Pancreas (tissue), 10 donors: ENCODE measurements around the gene STAT4. TPM values are rescaled to one million over a fixed set of nuclear protein-coding genes. Genes with fewer than 3 reads are reported as not detected.

ENCODE experiments used
- ATAC-seq, 4 donors: fragments of 200-7000 bp; cut with Tn5 transposase; one replicate each; pipeline versions ENCODE4 v1.8.0 to v1.9.1; 2020; ENCODE audit warnings: mild to moderate bottlenecking in 4 of 4, moderate library complexity in 4 of 4
- DNase-seq, 6 donors: peaks; one replicate each; pipeline ENCODE4 v3.0.0-alpha.2; 2020
- FAIRE-seq: peaks from 2 replicates; lab custom pipeline; 2012; peaks lifted over from hg19 to GRCh38; lab: Jason Lieb, UNC
- H3K27ac ChIP-seq, 4 donors: fragments of 200-600 bp; sonication (generic); 1 replicate in 3 of 4; 2 replicates in 1 of 4; pipeline versions ENCODE4 v1.5.0 to v1.8.0; 2020
- H3K27me3 ChIP-seq, 4 donors: fragments of 200-600 bp; one replicate each; pipeline ENCODE4 v1.8.0; 2021
- H3K36me3 ChIP-seq, 3 donors: fragments of 200-600 bp; sonication (generic) in 1 of 3; one replicate each; pipeline versions ENCODE4 v1.5.0 to v1.8.0; 2020 to 2021
- H3K4me1 ChIP-seq, 3 donors: fragments of 200-600 bp; one replicate each; pipeline ENCODE4 v1.8.0; 2021
- H3K4me3 ChIP-seq, 4 donors: fragments of 200-600 bp; sonication (generic) in 2 of 4; one replicate each; pipeline versions ENCODE4 v1.5.0 to v1.8.0; 2020 to 2021
- H3K9me3 ChIP-seq, 4 donors: fragments of 200-600 bp; one replicate each; pipeline ENCODE4 v1.8.0; 2021
- WGBS, 2 donors: extraction: QIAGEN DNeasy Blood & Tissue Kit; methylation state at CpG; one replicate each; pipeline ENCODE4 v1.1.7; 2013; 5-methylcytosine and 5-hydroxymethylcytosine counted together
- intact Hi-C, 3 donors: fragments of 100-400 bp; cut with DNase I; formaldehyde crosslinking; loops; one replicate each; pipeline versions ENCODE4 v1.11.1 to v1.14.2; 2022
- polyA plus RNA-seq, 2 donors: library from polyadenylated mRNA; stranded (reverse); fragments of 200-250 nt; gene quantifications; one replicate each; pipeline ENCODE4 v1.2.3, GENCODE V29; 2013
- total RNA-seq, 6 donors: library from RNA; stranded (reverse); fragmentation: NEBNext Ultra II Directional in 4 of 6; extraction: Animal tissue kit (Norgen Biotek cat#: 25700) in 4 of 6; gene quantifications; one replicate each; pipeline versions ENCODE4 v1.2.1 to v1.2.4, GENCODE V29; 2021 to 2023
- TF ChIP-seq, protein P1 (sequence below), 4 donors: fragments of 200-600 bp; sonication (generic) in 3 of 4; IDR thresholded peaks; one replicate each; pipeline versions ENCODE4 v1.5.0 to v1.8.0; 2021; ENCODE audit warnings: antibody characterized with exemption in 4 of 4
- donor health status: healthy with polysubstance abuse.
- donor health status: DM: no; HTN: no; CAD: no; lungs with moderate emphysema.
- donor health status: DM: no; HTN: no; CAD: no.
- donor health status: control.
- donor health status: control.
- donor health status: Bipolar disorder and iron deficiency.
- donor health status: DM: yes; HTN: yes; CAD: no.
- donor health status: DM: no; HTN: no; CAD: no.
- donor health status: DM: no; HTN: no; CAD: no.
- donor health status: DM: yes; HTN: yes; CAD: no.

The STAT4 gene
- total and polyA plus RNA-seq, 8 donors = 0.60 to 6.4 (median 1.8) TPM

- intact Hi-C loops = no loop called here
- TF ChIP-seq, protein P1, sequence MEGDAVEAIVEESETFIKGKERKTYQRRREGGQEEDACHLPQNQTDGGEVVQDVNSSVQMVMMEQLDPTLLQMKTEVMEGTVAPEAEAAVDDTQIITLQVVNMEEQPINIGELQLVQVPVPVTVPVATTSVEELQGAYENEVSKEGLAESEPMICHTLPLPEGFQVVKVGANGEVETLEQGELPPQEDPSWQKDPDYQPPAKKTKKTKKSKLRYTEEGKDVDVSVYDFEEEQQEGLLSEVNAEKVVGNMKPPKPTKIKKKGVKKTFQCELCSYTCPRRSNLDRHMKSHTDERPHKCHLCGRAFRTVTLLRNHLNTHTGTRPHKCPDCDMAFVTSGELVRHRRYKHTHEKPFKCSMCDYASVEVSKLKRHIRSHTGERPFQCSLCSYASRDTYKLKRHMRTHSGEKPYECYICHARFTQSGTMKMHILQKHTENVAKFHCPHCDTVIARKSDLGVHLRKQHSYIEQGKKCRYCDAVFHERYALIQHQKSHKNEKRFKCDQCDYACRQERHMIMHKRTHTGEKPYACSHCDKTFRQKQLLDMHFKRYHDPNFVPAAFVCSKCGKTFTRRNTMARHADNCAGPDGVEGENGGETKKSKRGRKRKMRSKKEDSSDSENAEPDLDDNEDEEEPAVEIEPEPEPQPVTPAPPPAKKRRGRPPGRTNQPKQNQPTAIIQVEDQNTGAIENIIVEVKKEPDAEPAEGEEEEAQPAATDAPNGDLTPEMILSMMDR (IDR thresholded peaks at IDR 0.05) = no peak
- Histone ChIP-seq H3K4me1 (no peaks in the 10 kb centered on the region), H3K27ac (no peak overlapping the region), H3K36me3 (no peaks in the 10 kb centered on the region), H3K4me3 (no peak overlapping the region), H3K9me3 (no peaks in the 10 kb centered on the region), H3K27me3 (no peaks in the 10 kb centered on the region)
- DNase-seq (no peak), FAIRE-seq (no peak), ATAC-seq (no peak)
- 68 to 77% methylated on average over 2 of the region's 2 CpGs for WGBS, 2 donors
These were observed 35.0 kb downstream of the STAT4 start for GRCh38 chr2:191115804-191116203.

GRCh38 chr2:191115391-191115790 lies 35.4 kb downstream of the STAT4 start:
- H3K4me1 ChIP-seq = no peaks in the 10 kb centered on the region
- H3K27ac ChIP-seq = no peak overlapping the region
- intact Hi-C loops = no loop called here
- no peak for FAIRE-seq
- H3K4me3 ChIP-seq = no peak overlapping the region
- ATAC-seq = no peak
- WGBS, 2 donors = 79 to 86% methylated on average over 3 of the region's 3 CpGs
- H3K27me3 ChIP-seq = no peaks in the 10 kb centered on the region
- no peaks in the 10 kb centered on the region for H3K36me3 ChIP-seq
- TF ChIP-seq, protein P1 (IDR thresholded peaks at IDR 0.05) = no peak
- H3K9me3 ChIP-seq = no peaks in the 10 kb centered on the region
- DNase-seq = no peak

- ATAC-seq = peak in 2 of 4 donors; percentile 32 to 50
These were observed 36.3 kb downstream of the STAT4 start for GRCh38 chr2:191114403-191114886.

DNA sequence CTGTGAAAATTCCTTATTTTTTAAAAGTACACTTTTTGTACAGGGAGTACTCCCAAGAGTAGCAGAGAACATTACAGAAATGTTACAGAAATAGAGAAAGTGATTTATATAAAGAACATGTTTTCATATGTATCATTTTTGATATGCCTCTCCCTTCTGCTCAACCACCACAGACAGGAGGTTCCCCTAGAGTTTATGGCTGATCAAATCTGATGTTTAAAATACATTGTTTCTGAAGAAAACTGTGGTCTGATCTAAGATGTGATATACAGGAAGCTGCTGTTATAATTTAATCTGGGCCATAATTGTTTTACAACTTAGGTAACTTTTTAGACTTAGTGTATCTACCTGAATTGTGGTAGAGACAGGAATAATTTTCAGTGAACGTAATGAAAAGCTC lies 37.0 kb downstream of the STAT4 start:
- intact Hi-C loops = no loop called here
- FAIRE-seq (no peak), DNase-seq (no peak), ATAC-seq (no peak)
- H3K27ac ChIP-seq = no peak overlapping the region
- no peak overlapping the region for H3K4me3 ChIP-seq
- H3K4me1 ChIP-seq = no peaks in the 10 kb centered on the region
- TF ChIP-seq, protein P1 (IDR thresholded peaks at IDR 0.05) = no peak
- no peaks in the 10 kb centered on the region for H3K9me3 ChIP-seq
- no peaks in the 10 kb centered on the region for H3K27me3 ChIP-seq
- 79 to 88% methylated on average over 1 of the region's 1 CpG for WGBS, 2 donors
- no peaks in the 10 kb centered on the region for H3K36me3 ChIP-seq

More at GRCh38 chr2:191114403-191114886, 36.3 kb downstream of the STAT4 start:
- intact Hi-C loops = no loop called here
- Histone ChIP-seq H3K27ac (no peak overlapping the region), H3K9me3 (no peaks in the 10 kb centered on the region), H3K36me3 (no peaks in the 10 kb centered on the region), H3K4me1 (no peaks in the 10 kb centered on the region), H3K27me3 (no peaks in the 10 kb centered on the region), H3K4me3 (no peak overlapping the region)
- TF ChIP-seq, protein P1 (IDR thresholded peaks at IDR 0.05) = no peak
- WGBS, 2 donors = 48 to 56% methylated on average over 6 of the region's 6 CpGs
- DNase-seq (no peak), FAIRE-seq (no peak)

- no peaks in the 10 kb centered on the region for H3K27me3 ChIP-seq
- no peak for FAIRE-seq
- H3K27ac ChIP-seq = no peak overlapping the region
- no peak for DNase-seq
- H3K36me3 ChIP-seq = no peaks in the 10 kb centered on the region
- TF ChIP-seq, protein P1 (IDR thresholded peaks at IDR 0.05) = no peak
- intact Hi-C loops = no loop called here
- H3K9me3 ChIP-seq = no peaks in the 10 kb centered on the region
- no peak overlapping the region for H3K4me3 ChIP-seq
- no peak for ATAC-seq
- H3K4me1 ChIP-seq = no peaks in the 10 kb centered on the region
- 84 to 93% methylated on average over 4 of the region's 4 CpGs for WGBS, 2 donors
These were observed 38.3 kb downstream of the STAT4 start for GRCh38 chr2:191112448-191112901.
